HCT116 (cell line): ENCODE data around the gene HMG20A. TPM values are rescaled to one million over a fixed set of nuclear protein-coding genes. Genes with fewer than 3 reads are reported as not detected.

Experiments used
- ATAC-seq: fragments of 200-7000 bp; cut with Tn5 transposase; 2 replicates; pipeline ENCODE4 v1.9.1; 2020; ENCODE audit warnings: mild to moderate bottlenecking, moderate library complexity
- BruUV-seq: library from RNA; stranded (reverse); fragments of 400-500 nt; replicated peaks from 2 replicates; lab custom pipeline; 2021; lab: Mats Ljungman, UMichigan
- CTCF ChIA-PET: fragments of 300-600 bp; sonication (Branson Sonifier 250); formaldehyde crosslinking; loops from one replicate; lab custom pipeline; 2021; ENCODE audit warnings: antibody characterized with exemption; lab: Charles Lee
- POLR2A ChIA-PET: fragments of 300-600, 350-600 bp; sonication (Branson Sonifier 250); formaldehyde crosslinking; loops from one replicate; lab custom pipeline; 2021; ENCODE audit warnings: antibody characterized with exemption; lab: Charles Lee
- RAD21 ChIA-PET, 2 experiments: fragments of 300-600 bp; sonication (Branson Sonifier 250); formaldehyde crosslinking; loops; one replicate each; lab custom pipeline; 2023; ENCODE audit warnings: low total read pairs in 2 of 2; ENCODE audit not compliant: uncharacterized antibody in 2 of 2, unreplicated experiment in 2 of 2, low non-redundant PET in 1 of 2; lab: Charles Lee
- DNase-seq: peaks from one replicate; pipeline ENCODE4 v3.0.0-alpha.2; 2010; ENCODE audit warnings: low read depth, low spot score
- H2AFZ ChIP-seq: fragments of 200-600 bp; shearing (Covaris generic), sonication (generic); 2 replicates; pipeline ENCODE4 v1.6.1; 2017; ENCODE audit warnings: low read depth, mixed run types, mixed read lengths, antibody characterized with exemption, low read length; ENCODE audit not compliant: poor library complexity, severe bottlenecking
- H3K27ac ChIP-seq: 2 replicates; pipeline ENCODE4 v1.5.1; 2012; ENCODE audit warnings: low read depth, low read length
- H3K27me3 ChIP-seq: fragments of 200-600 bp; sonication (generic); 2 replicates; pipeline ENCODE4 v1.6.1; 2016; ENCODE audit warnings: mixed run types, low read length, mixed read lengths; ENCODE audit not compliant: insufficient read depth
- H3K36me3 ChIP-seq, 2 experiments: fragments of 200-500 bp in 1 of 2; fragments of 200-600 bp in 1 of 2; sonication (Bioruptor generic) in 1 of 2; sonication (generic) in 1 of 2; 2 replicates each; pipeline versions ENCODE4 v1.5.1 to v1.6.1; 2014 to 2016; ENCODE audit warnings: low read length in 2 of 2, inconsistent platforms in 1 of 2, mixed read lengths in 1 of 2, mixed run types in 1 of 2; ENCODE audit not compliant: insufficient read depth in 2 of 2, control insufficient read depth in 1 of 2
- H3K4me1 ChIP-seq, 2 experiments: fragments of 200-600 bp in 1 of 2; sonication (generic) in 1 of 2; 2 replicates each; pipeline versions ENCODE4 v1.5.1 to v1.6.1; 2012 to 2017; ENCODE audit warnings: low read length in 2 of 2, inconsistent platforms in 1 of 2, mild to moderate bottlenecking in 1 of 2, mixed read lengths in 1 of 2, mixed run types in 1 of 2, moderate library complexity in 1 of 2; ENCODE audit not compliant: insufficient read depth in 2 of 2, control insufficient read depth in 1 of 2
- H3K4me2 ChIP-seq: fragments of 200-600 bp; sonication (generic); 2 replicates; pipeline ENCODE4 v1.6.1; 2017; ENCODE audit warnings: mixed run types, low read length, mixed read lengths
- H3K4me3 ChIP-seq, 2 experiments: fragments of 200-600 bp in 1 of 2; sonication (generic) in 1 of 2; replicated peaks in 1 of 2; 2 replicates each; pipeline ENCODE4 v1.5.1; 2011 to 2016; ENCODE audit warnings: low read length in 2 of 2, control low read depth in 1 of 2, low read depth in 1 of 2, mild to moderate bottlenecking in 1 of 2, mixed read lengths in 1 of 2, mixed run types in 1 of 2
- H3K79me2 ChIP-seq: fragments of 200-600 bp; sonication (generic); 2 replicates; pipeline ENCODE4 v1.6.1; 2017; ENCODE audit warnings: mild to moderate bottlenecking, mixed run types, low read length, moderate library complexity, mixed read lengths; ENCODE audit not compliant: insufficient read depth
- H3K9ac ChIP-seq: fragments of 200-600 bp; sonication (generic); 2 replicates; pipeline ENCODE4 v1.6.1; 2016; ENCODE audit warnings: low read length, mixed read lengths
- H3K9me2 ChIP-seq: fragments of 200-600 bp; sonication (generic), shearing (Covaris generic); 2 replicates; pipeline ENCODE4 v1.6.1; 2017; ENCODE audit warnings: mixed run types, mild to moderate bottlenecking, moderate library complexity; ENCODE audit not compliant: insufficient read depth
- H3K9me3 ChIP-seq, 2 experiments: fragments of 200-500 bp in 1 of 2; fragments of 200-600 bp in 1 of 2; sonication (Bioruptor generic) in 1 of 2; sonication (generic) in 1 of 2; 2 replicates each; pipeline ENCODE4 v1.6.1; 2014 to 2017; ENCODE audit warnings: low read length in 2 of 2, mixed read lengths in 2 of 2, inconsistent platforms in 1 of 2, low read depth in 1 of 2, mild to moderate bottlenecking in 1 of 2, mixed run types in 1 of 2, moderate library complexity in 1 of 2; ENCODE audit not compliant: control insufficient read depth in 1 of 2, insufficient read depth in 1 of 2
- H4K20me1 ChIP-seq: fragments of 200-600 bp; sonication (generic), shearing (Covaris generic); 2 replicates; pipeline ENCODE4 v1.6.1; 2017; ENCODE audit warnings: mixed run types, mild to moderate bottlenecking, moderate library complexity; ENCODE audit not compliant: insufficient read depth
- ATF3 ChIP-seq: IDR thresholded peaks from 2 replicates; pipeline ENCODE4 v1.6.1; 2012
- CBX3 ChIP-seq: IDR thresholded peaks from 2 replicates; pipeline ENCODE4 v1.6.1; 2012; ENCODE audit warnings: low read depth
- CEBPB ChIP-seq: IDR thresholded peaks from 2 replicates; pipeline ENCODE4 v1.6.1; 2012; ENCODE audit warnings: low read depth
- CTCF ChIP-seq, 3 experiments: fragments of 200-600 bp in 1 of 3; sonication (generic) in 1 of 3; IDR thresholded peaks in 2 of 3; conservative IDR thresholded peaks in 1 of 3; 2 replicates each; pipeline ENCODE4 v1.5.1; 2012 to 2017; ENCODE audit warnings: low read depth in 2 of 3, low read length in 2 of 3, antibody characterized with exemption in 1 of 3, borderline replicate concordance in 1 of 3, control low read depth in 1 of 3, mild to moderate bottlenecking in 1 of 3, mixed read lengths in 1 of 3, mixed run types in 1 of 3, moderate library complexity in 1 of 3; ENCODE audit not compliant: insufficient read depth in 1 of 3
- EGR1 ChIP-seq: IDR thresholded peaks from 2 replicates; pipeline ENCODE4 v1.6.1; 2012; ENCODE audit warnings: low read depth
- ELF1 ChIP-seq: IDR thresholded peaks from 2 replicates; pipeline ENCODE4 v1.6.1; 2012; ENCODE audit warnings: low read depth, borderline replicate concordance
- EZH2 ChIP-seq: fragments of 200-600 bp; sonication (generic); IDR thresholded peaks from 2 replicates; pipeline ENCODE4 v1.6.1; 2017; ENCODE audit warnings: antibody characterized with exemption, mixed run types
- FOSL1 ChIP-seq: IDR thresholded peaks from 2 replicates; pipeline ENCODE4 v1.6.1; 2012; ENCODE audit warnings: low read depth
- MAX ChIP-seq: IDR thresholded peaks from 2 replicates; pipeline ENCODE4 v1.6.1; 2012
- POLR2A ChIP-seq: IDR thresholded peaks from 2 replicates; pipeline ENCODE4 v1.7.0; 2011; ENCODE audit warnings: borderline replicate concordance; ENCODE audit not compliant: insufficient read depth, insufficient read length; ENCODE audit errors: extremely low read depth
- POLR2AphosphoS5 ChIP-seq: IDR thresholded peaks from 2 replicates; pipeline ENCODE4 v1.6.1; 2011; ENCODE audit warnings: mild to moderate bottlenecking, low read depth, low read length, moderate library complexity
- RAD21 ChIP-seq: IDR thresholded peaks from 2 replicates; pipeline ENCODE4 v1.6.1; 2012; ENCODE audit warnings: low read depth, mild to moderate bottlenecking
- REST ChIP-seq: IDR thresholded peaks from 2 replicates; pipeline ENCODE4 v1.6.1; 2012; ENCODE audit warnings: low read depth
- SRF ChIP-seq: IDR thresholded peaks from 2 replicates; pipeline ENCODE4 v1.6.1; 2012; ENCODE audit warnings: low read depth
- TCF7L2 ChIP-seq: IDR thresholded peaks from 2 replicates; pipeline ENCODE4 v1.7.0; 2011; ENCODE audit warnings: borderline replicate concordance, inconsistent platforms; ENCODE audit not compliant: insufficient read depth, insufficient read length; ENCODE audit errors: extremely low read depth
- YY1 ChIP-seq: IDR thresholded peaks from 2 replicates; pipeline ENCODE4 v1.6.1; 2011; ENCODE audit warnings: low read length, low read depth, moderate library complexity, mild to moderate bottlenecking; ENCODE audit not compliant: insufficient replicate concordance; ENCODE audit errors: extremely low read depth
- ZFX ChIP-seq: fragments of 450-650 bp; IDR thresholded peaks from 2 replicates; pipeline ENCODE4 v1.6.1; 2017
- ZNF274 ChIP-seq: fragments of 200-500 bp; sonication (Bioruptor generic); IDR thresholded peaks from 2 replicates; pipeline ENCODE4 v1.6.1; 2014; ENCODE audit warnings: mild to moderate bottlenecking, low read depth, low read length, inconsistent platforms
- intact Hi-C: fragments of 100-400 bp; cut with micrococcal nuclease; formaldehyde crosslinking; loops from 2 replicates; pipeline ENCODE4 v1.10.0; 2022
- total RNA-seq: library from RNA; stranded (reverse); gene quantifications from one replicate; pipeline ENCODE4 v1.2.1, GENCODE V29; 2021; ENCODE audit not compliant: unreplicated experiment
- TF ChIP-seq, protein P1 (sequence below): IDR thresholded peaks from 2 replicates; pipeline ENCODE4 v1.6.1; 2011; ENCODE audit warnings: mild to moderate bottlenecking, low read length, moderate library complexity; ENCODE audit not compliant: insufficient replicate concordance; ENCODE audit errors: extremely low read depth

The HMG20A gene
- total RNA-seq, 1 experiment from 2014 or later, result 37.7 TPM

DNA sequence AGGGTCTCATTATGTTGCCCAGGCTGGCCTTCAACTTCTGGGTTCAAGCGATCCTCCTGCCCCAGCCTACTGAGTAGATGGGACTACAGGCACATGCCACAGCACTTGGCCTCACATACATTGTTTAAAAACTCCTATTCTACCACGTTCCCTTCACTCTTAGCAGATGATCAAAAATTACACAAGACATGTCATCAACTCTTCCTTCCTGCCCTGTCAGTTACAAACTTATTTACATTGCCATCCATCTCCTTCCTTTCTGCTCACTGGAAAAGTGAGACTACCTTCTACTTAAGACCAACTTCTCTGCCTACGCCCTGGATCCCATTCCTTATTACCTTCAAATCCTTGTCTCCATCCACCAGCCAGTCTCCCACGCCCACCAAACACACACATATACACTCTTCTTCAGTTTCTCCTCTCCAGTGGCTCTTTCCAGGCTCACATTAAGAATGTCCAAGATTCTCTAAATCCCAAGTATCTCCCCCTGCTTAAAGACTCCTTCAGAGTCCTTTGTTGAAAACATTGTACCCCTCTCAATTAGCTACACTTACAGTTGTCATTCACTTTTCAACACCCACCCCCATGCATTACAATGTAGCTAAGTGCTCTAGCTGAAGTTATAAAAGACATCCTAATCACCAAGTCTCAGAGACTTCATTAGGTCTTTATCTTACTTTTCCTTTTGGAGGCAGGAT lies 5.1 kb upstream of the HMG20A start:
- no peak for TF ChIP-seq RAD21
- TF ChIP-seq POLR2AphosphoS5, result no peak
- no peak for TF ChIP-seq ELF1
- no peak for TF ChIP-seq ZFX
- TF ChIP-seq FOSL1, result no peak
- no peak for TF ChIP-seq CEBPB
- TF ChIP-seq CTCF (IDR thresholded peaks at IDR 0.05 in 2 of 3, conservative IDR thresholded peaks at IDR 0.05 in 1 of 3; ENCODE audit: borderline replicate concordance in 1 of 3, insufficient read depth in 1 of 3, low read depth in 2 of 3, low read length in 2 of 3), result no peak
- TF ChIP-seq MAX, result no peak
- TF ChIP-seq EGR1, result no peak
- TF ChIP-seq REST, result no peak
- no peak for TF ChIP-seq CBX3
- no peak for TF ChIP-seq POLR2A
- TF ChIP-seq, protein P1, sequence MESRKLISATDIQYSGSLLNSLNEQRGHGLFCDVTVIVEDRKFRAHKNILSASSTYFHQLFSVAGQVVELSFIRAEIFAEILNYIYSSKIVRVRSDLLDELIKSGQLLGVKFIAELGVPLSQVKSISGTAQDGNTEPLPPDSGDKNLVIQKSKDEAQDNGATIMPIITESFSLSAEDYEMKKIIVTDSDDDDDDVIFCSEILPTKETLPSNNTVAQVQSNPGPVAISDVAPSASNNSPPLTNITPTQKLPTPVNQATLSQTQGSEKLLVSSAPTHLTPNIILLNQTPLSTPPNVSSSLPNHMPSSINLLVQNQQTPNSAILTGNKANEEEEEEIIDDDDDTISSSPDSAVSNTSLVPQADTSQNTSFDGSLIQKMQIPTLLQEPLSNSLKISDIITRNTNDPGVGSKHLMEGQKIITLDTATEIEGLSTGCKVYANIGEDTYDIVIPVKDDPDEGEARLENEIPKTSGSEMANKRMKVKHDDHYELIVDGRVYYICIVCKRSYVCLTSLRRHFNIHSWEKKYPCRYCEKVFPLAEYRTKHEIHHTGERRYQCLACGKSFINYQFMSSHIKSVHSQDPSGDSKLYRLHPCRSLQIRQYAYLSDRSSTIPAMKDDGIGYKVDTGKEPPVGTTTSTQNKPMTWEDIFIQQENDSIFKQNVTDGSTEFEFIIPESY, result no peak
- TF ChIP-seq TCF7L2, result no peak
- TF ChIP-seq ZNF274, result no peak
- no peak for TF ChIP-seq SRF
- no peak for TF ChIP-seq ATF3
- TF ChIP-seq EZH2, result no peak
- no peak for TF ChIP-seq YY1
- intact Hi-C loops, result no loop called here
- H3K4me2 ChIP-seq, result no peak overlapping the region
- H2AFZ ChIP-seq, result no peak overlapping the region
- no peaks in the 10 kb centered on the region for H4K20me1 ChIP-seq
- no TSS peak for BruUV-seq
- peaks cover 34% of the 10 kb centered on the region for H3K79me2 ChIP-seq
- DNase-seq (no peak), ATAC-seq (no peak)
- H3K9me3 ChIP-seq, result no peaks in the 10 kb centered on the region
- H3K9ac ChIP-seq, result no peak overlapping the region
- H3K4me3 ChIP-seq, result no peak overlapping the region
- POLR2A ChIA-PET, result no interaction called here
- RAD21 ChIA-PET, result no interaction called here
- peaks cover 10 to 17% of the 10 kb centered on the region in 2 experiments for H3K4me1 ChIP-seq
- H3K9me2 ChIP-seq, result no peaks in the 10 kb centered on the region
- H3K27me3 ChIP-seq, result no peaks in the 10 kb centered on the region
- H3K36me3 ChIP-seq, result no peaks in the 10 kb centered on the region
- no peak overlapping the region for H3K27ac ChIP-seq
- CTCF ChIA-PET, result no interaction called here
